Choroid plexus epithelial cell (primary cell): ENCODE data around the gene USP6NL.

ENCODE experiments used
- DNase-seq: peaks from one replicate; pipeline ENCODE4 v3.0.0-alpha.2; 2010; ENCODE audit warnings: low read depth
- H3K4me3 ChIP-seq: 2 replicates; pipeline ENCODE4 v1.5.1; 2011; ENCODE audit warnings: low read depth, mild to moderate bottlenecking, control low read depth, low read length, moderate library complexity
- CTCF ChIP-seq: conservative IDR thresholded peaks from 2 replicates; pipeline ENCODE4 v1.5.1; 2011; ENCODE audit warnings: low read depth, mild to moderate bottlenecking, control low read depth, inconsistent platforms, low read length, moderate library complexity

The USP6NL gene

GRCh38 chr10:11568578-11568977, 42.9 kb downstream of the USP6NL start:
- DNase-seq, result no peak
- TF ChIP-seq CTCF, result no peak
- no peak overlapping the region for H3K4me3 ChIP-seq

GRCh38 chr10:11564741-11565140, 46.7 kb downstream of the USP6NL start:
- no peak for DNase-seq
- H3K4me3 ChIP-seq, result no peak overlapping the region
- TF ChIP-seq CTCF, result no peak

- no peak for DNase-seq
- no peak overlapping the region for H3K4me3 ChIP-seq
- TF ChIP-seq CTCF, result no peak
These were observed 47.5 kb downstream of the USP6NL start for GRCh38 chr10:11563936-11564335.

GRCh38 chr10:11562888-11563287, 48.6 kb downstream of the USP6NL start:
- no peak for TF ChIP-seq CTCF

GRCh38 chr10:11560076-11560709, 51.3 kb downstream of the USP6NL start:
- H3K4me3 ChIP-seq, result no peak overlapping the region
- peak; percentile 40 for DNase-seq
- no peak for TF ChIP-seq CTCF

More at GRCh38 chr10:11562888-11563287, 48.6 kb downstream of the USP6NL start:
- no peak for DNase-seq
- H3K4me3 ChIP-seq, result no peak overlapping the region

- no peak for TF ChIP-seq CTCF
- no peak for DNase-seq
- H3K4me3 ChIP-seq, result no peak overlapping the region
These were observed 53.5 kb downstream of the USP6NL start for GRCh38 chr10:11557967-11558366.

- TF ChIP-seq CTCF, result no peak
- DNase-seq, result no peak
- H3K4me3 ChIP-seq, result no peak overlapping the region
These were observed 53.9 kb downstream of the USP6NL start for GRCh38 chr10:11557513-11557912.
